Measurements from ENCODE around the gene IRF7.

The IRF7 gene

GRCh38 chr11:620935-621814 lies 5.4 kb upstream of the IRF7 start:
- TF ChIP-seq CTCF (IDR thresholded peaks at IDR 0.05; ENCODE audit: low read depth, low read length, missing control alignments): no peak
- in situ Hi-C loops (cut with HindIII; ENCODE audit: low pct_ligation_motif_present, low sequenced_read_pairs): no loop called here
- DNase-seq: no peak
- Histone ChIP-seq H3K4me3 (ENCODE audit: low read depth, low read length) (no peak overlapping the region), H3K27ac (no peak overlapping the region), H3K36me3 (replicated peaks) (peaks cover 3% of the 10 kb centered on the region), H3K27me3 (replicated peaks) (no peaks in the 10 kb centered on the region)

GRCh38 chr11:620201-620600 lies 4.5 kb upstream of the IRF7 start:
- TF ChIP-seq CTCF (IDR thresholded peaks at IDR 0.05; ENCODE audit: low read depth, low read length, missing control alignments): no peak
- Histone ChIP-seq H3K27me3 (replicated peaks) (no peaks in the 10 kb centered on the region), H3K36me3 (replicated peaks) (peaks cover 3% of the 10 kb centered on the region), H3K4me3 (ENCODE audit: low read depth, low read length) (no peak overlapping the region), H3K27ac (no peak overlapping the region)
- in situ Hi-C loops (cut with HindIII; ENCODE audit: low pct_ligation_motif_present, low sequenced_read_pairs): no loop called here
- DNase-seq: no peak

- H3K36me3 ChIP-seq (replicated peaks): peaks cover 7% of the 10 kb centered on the region
- no peak overlapping the region for H3K4me3 ChIP-seq (ENCODE audit: low read depth, low read length)
- H3K27ac ChIP-seq: no peak overlapping the region
- no peak for DNase-seq
- in situ Hi-C loops (cut with HindIII; ENCODE audit: low pct_ligation_motif_present, low sequenced_read_pairs): no loop called here
- no peaks in the 10 kb centered on the region for H3K27me3 ChIP-seq (replicated peaks)
- no peak for TF ChIP-seq CTCF (IDR thresholded peaks at IDR 0.05; ENCODE audit: low read depth, low read length, missing control alignments)
These were observed 3.9 kb upstream of the IRF7 start for GRCh38 chr11:619628-620050.

- no peak for TF ChIP-seq CTCF (IDR thresholded peaks at IDR 0.05; ENCODE audit: low read depth, low read length, missing control alignments)
- in situ Hi-C loops (cut with HindIII; ENCODE audit: low pct_ligation_motif_present, low sequenced_read_pairs): no loop called here
- Histone ChIP-seq H3K27me3 (replicated peaks) (no peaks in the 10 kb centered on the region), H3K36me3 (replicated peaks) (peaks cover 13% of the 10 kb centered on the region), H3K4me3 (ENCODE audit: low read depth, low read length) (no peak overlapping the region), H3K27ac (no peak overlapping the region)
- no peak for DNase-seq
These were observed 3.3 kb upstream of the IRF7 start for GRCh38 chr11:618856-619627.

- DNase-seq: no peak
- Histone ChIP-seq H3K27ac (no peak overlapping the region), H3K36me3 (replicated peaks) (peaks cover 18% of the 10 kb centered on the region), H3K27me3 (replicated peaks) (no peaks in the 10 kb centered on the region), H3K4me3 (ENCODE audit: low read depth, low read length) (no peak overlapping the region)
- TF ChIP-seq CTCF (IDR thresholded peaks at IDR 0.05; ENCODE audit: low read depth, low read length, missing control alignments): no peak
- in situ Hi-C loops (cut with HindIII; ENCODE audit: low pct_ligation_motif_present, low sequenced_read_pairs): no loop called here
These were observed 2.3 kb upstream of the IRF7 start for GRCh38 chr11:617912-618682.

Measured in brain microvascular endothelial cell (primary cell).